ENCODE data around the gene M1AP. TPM values are rescaled to one million over a fixed set of nuclear protein-coding genes. Genes with fewer than 3 reads are reported as not detected.
A peak's percentile ranks its signal among the peaks of the same experiment; 100 is the strongest.

M1AP gene
- total RNA-seq, 1 donor from 2014 or later, result 0.74 TPM

DNA sequence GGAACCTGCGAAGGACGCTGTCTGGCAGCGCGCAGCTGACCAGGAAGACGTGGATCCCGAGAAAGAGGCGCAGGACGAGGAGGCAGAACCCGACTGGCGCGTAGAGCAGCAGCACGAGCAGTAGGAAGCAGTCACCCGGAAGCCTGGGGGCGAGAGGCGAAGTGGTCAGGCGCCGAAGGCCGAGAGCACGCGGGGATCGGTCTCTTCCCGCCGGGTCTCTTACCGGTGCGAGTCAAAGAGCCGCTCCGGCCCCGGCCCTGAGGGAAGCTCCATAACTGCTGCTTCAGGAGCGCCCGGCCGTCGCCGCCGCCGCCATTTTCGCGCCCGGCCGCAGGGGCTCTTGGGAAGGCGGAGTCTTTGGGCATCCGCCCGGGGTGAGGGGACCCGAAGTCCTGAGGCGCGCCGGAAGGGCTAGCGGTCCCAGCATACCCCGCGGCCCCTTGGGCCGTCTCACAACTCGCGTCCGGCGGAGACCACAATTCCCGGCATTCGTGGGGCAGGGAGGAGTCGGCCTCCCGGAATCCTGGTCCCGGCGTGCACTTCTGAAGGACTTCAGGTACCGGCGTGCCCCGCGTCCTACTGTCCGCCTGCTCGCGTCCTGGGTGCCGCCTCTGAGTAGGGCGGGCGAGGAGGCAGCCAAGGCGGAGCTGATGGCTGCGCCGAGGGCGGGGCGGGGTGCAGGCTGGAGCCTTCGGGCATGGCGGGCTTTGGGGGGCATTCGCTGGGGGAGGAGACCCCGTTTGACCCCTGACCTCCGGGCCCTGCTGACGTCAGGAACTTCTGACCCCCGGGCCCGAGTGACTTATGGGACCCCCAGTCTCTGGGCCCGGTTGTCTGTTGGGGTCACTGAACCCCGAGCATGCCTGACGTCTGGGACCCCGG, 118.5 kb downstream of the M1AP start, which contains the start of the genes AUP1 and HTRA2:
Gene AUP1 (minus strand): TSS at position 350 of the 882 bp plus-strand sequence. CDS start 77 bp downstream, at position 273.
Gene HTRA2 (plus strand): TSS at position 577 of the 882 bp plus-strand sequence. CDS start 74 bp downstream, at position 651.
- H3K27ac Mint-ChIP-seq (ENCODE audit: unreplicated experiment), result peak within 1 kb of the TSS; percentile 96
- H3K36me3 Mint-ChIP-seq (ENCODE audit: low read depth, unreplicated experiment), result peaks cover 43% of the 10 kb centered on the region
- H3K27me3 Mint-ChIP-seq (ENCODE audit: unreplicated experiment), result peaks cover 12% of the 10 kb centered on the region
- peaks cover 26% of the 10 kb centered on the region for H3K4me1 Mint-ChIP-seq (ENCODE audit: unreplicated experiment)
- TF ChIP-seq, protein P1, sequence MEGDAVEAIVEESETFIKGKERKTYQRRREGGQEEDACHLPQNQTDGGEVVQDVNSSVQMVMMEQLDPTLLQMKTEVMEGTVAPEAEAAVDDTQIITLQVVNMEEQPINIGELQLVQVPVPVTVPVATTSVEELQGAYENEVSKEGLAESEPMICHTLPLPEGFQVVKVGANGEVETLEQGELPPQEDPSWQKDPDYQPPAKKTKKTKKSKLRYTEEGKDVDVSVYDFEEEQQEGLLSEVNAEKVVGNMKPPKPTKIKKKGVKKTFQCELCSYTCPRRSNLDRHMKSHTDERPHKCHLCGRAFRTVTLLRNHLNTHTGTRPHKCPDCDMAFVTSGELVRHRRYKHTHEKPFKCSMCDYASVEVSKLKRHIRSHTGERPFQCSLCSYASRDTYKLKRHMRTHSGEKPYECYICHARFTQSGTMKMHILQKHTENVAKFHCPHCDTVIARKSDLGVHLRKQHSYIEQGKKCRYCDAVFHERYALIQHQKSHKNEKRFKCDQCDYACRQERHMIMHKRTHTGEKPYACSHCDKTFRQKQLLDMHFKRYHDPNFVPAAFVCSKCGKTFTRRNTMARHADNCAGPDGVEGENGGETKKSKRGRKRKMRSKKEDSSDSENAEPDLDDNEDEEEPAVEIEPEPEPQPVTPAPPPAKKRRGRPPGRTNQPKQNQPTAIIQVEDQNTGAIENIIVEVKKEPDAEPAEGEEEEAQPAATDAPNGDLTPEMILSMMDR (IDR thresholded peaks at IDR 0.05; ENCODE audit: unreplicated experiment), result no peak
- peak; percentile 96 for DNase-seq (ENCODE audit: low spot score)
- H3K4me3 Mint-ChIP-seq (ENCODE audit: unreplicated experiment), result peak within 1 kb of the TSS; percentile 98
- no peaks in the 10 kb centered on the region for H3K9me3 Mint-ChIP-seq (ENCODE audit: unreplicated experiment)

DNA sequence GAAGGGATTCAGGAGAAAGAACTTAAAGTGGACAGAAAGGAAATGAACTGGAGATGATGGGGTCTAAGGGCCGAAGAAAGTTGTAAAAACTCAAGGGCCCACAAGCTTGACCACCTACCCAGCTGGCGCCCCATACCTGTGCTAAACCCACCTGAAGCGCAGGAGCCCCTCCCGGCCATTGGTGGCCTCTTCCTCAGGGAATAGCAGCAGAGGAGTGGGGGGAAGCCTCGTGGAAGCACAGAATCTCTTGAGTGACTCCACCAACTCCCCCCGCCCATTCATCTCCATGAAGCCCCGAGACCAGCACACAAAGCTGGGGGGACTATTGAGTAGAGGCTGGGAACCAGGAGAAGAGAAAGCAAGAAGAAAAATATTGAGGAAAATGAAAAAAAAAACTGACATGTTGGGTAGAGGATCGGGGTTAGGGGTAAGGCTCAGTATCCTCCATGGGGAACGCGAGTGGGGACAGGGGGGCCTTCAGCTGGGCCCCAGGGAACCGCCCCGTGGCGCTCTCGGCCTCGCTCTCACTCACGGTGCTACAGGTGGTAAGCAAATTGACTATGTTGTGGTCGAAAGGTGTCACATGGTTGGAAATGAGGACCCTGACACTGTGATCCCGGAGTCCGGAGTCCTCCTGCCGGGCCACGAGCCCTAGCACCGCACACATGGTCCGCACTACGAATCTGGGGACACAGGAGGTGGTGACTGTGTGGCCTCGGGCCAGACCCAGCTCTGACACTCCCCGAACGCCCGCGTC, 119.4 kb downstream of the M1AP start:
- peaks cover 26% of the 10 kb centered on the region for H3K4me1 Mint-ChIP-seq (ENCODE audit: unreplicated experiment)
- TF ChIP-seq, protein P1 (IDR thresholded peaks at IDR 0.05; ENCODE audit: unreplicated experiment), result no peak
- peak overlapping the region; percentile 98 for H3K4me3 Mint-ChIP-seq (ENCODE audit: unreplicated experiment)
- H3K36me3 Mint-ChIP-seq (ENCODE audit: low read depth, unreplicated experiment), result peaks cover 43% of the 10 kb centered on the region
- peaks cover 12% of the 10 kb centered on the region for H3K27me3 Mint-ChIP-seq (ENCODE audit: unreplicated experiment)
- no peaks in the 10 kb centered on the region for H3K9me3 Mint-ChIP-seq (ENCODE audit: unreplicated experiment)
- DNase-seq (ENCODE audit: low spot score), result no peak
- H3K27ac Mint-ChIP-seq (ENCODE audit: unreplicated experiment), result peak overlapping the region; percentile 96

DNA sequence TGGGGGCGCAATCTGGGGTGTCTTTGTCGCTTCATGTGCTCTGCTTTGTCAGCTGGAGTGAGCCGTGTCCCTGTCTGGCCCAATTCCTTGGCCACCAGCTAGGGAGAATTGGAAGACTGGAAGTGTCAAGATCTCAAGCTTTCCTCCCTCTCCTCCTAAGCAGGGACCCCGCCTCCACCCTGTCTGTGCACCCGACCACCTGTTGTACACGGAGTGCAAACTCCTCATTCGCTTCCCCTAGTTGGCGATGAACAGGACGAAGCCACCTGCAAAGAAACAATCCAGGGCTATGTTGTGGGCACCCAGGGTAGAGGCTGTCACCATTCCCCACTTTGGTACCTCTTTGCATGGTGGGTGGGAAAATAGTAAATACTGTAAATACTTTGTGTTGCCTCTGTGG, 120.4 kb downstream of the M1AP start:
- Mint-ChIP-seq H3K27me3 (ENCODE audit: unreplicated experiment) (peaks cover 12% of the 10 kb centered on the region), H3K36me3 (ENCODE audit: low read depth, unreplicated experiment) (peaks cover 43% of the 10 kb centered on the region), H3K27ac (ENCODE audit: unreplicated experiment) (no peak overlapping the region), H3K4me3 (ENCODE audit: unreplicated experiment) (peak overlapping the region; percentile 98), H3K4me1 (ENCODE audit: unreplicated experiment) (peaks cover 26% of the 10 kb centered on the region), H3K9me3 (ENCODE audit: unreplicated experiment) (no peaks in the 10 kb centered on the region)
- DNase-seq (ENCODE audit: low spot score), result no peak
- TF ChIP-seq, protein P1 (IDR thresholded peaks at IDR 0.05; ENCODE audit: unreplicated experiment), result no peak

DNA sequence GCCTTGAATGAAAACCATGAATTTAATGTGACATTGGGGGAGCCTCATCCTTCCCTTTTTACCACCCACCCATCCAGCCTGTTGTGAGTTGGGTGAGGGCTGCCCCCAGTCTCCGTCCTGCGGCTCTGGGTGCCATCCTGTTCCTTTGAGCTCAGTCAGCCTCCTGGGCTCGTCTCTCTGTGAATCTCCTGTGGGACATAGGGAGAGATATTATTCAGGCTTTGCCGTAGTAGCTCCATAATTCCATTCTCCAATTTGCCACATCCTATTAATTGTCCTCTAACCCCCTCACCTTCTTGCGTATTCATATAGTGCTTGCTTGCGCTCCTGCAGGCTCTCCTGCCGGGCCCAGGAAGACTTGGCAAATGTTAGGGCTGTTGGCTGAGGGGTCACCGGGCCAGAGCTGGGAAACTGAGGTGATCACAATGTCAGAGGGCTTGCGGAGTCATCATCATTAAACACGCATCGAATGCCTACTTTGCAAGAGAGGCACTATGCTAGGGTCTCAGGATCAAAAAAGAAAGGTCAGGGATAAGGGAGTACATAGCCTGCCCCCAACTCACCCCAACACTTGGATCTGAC, 121.4 kb downstream of the M1AP start:
- TF ChIP-seq, protein P1 (IDR thresholded peaks at IDR 0.05; ENCODE audit: unreplicated experiment), result no peak
- Mint-ChIP-seq H3K4me1 (ENCODE audit: unreplicated experiment) (peaks cover 26% of the 10 kb centered on the region), H3K36me3 (ENCODE audit: low read depth, unreplicated experiment) (peaks cover 38% of the 10 kb centered on the region), H3K27me3 (ENCODE audit: unreplicated experiment) (peaks cover 11% of the 10 kb centered on the region), H3K27ac (ENCODE audit: unreplicated experiment) (peak overlapping the region; percentile 61), H3K4me3 (ENCODE audit: unreplicated experiment) (peak overlapping the region; percentile 81), H3K9me3 (ENCODE audit: unreplicated experiment) (no peaks in the 10 kb centered on the region)
- no peak for DNase-seq (ENCODE audit: low spot score)

Measured in endothelial cell (in vitro differentiated cells).